Prostate gland (tissue), 2 donors: ENCODE measurements around the gene C2orf92. TPM values are rescaled to one million over a fixed set of nuclear protein-coding genes. Genes with fewer than 3 reads are reported as not detected.

Experiments used
- DNase-seq: peaks from one replicate; pipeline ENCODE4 v3.0.0-alpha.2; 2019; ENCODE audit warnings: low spot score
- H3K27ac ChIP-seq, 2 donors: fragments of 200-600 bp; sonication (generic); 2 replicates each; pipeline ENCODE4 v1.5.1; 2017 to 2019
- H3K27me3 ChIP-seq: fragments of 200-600 bp; sonication (generic); replicated peaks from 2 replicates; pipeline ENCODE4 v1.5.1; 2019; ENCODE audit not compliant: insufficient read depth
- H3K36me3 ChIP-seq, 2 donors: fragments of 200-600 bp; sonication (generic); 1 replicate in 1 of 2; 2 replicates in 1 of 2; pipeline versions ENCODE4 v1.5.1 to v1.8.1; 2017 to 2019
- H3K4me1 ChIP-seq: fragments of 200-600 bp; sonication (generic); replicated peaks from 2 replicates; pipeline ENCODE4 v1.5.1; 2019
- H3K4me3 ChIP-seq, 2 donors: fragments of 200-600 bp; sonication (generic); 2 replicates each; pipeline ENCODE4 v1.5.1; 2017 to 2019
- H3K9me3 ChIP-seq: fragments of 200-600 bp; sonication (generic); 2 replicates; pipeline ENCODE4 v1.5.1; 2017
- POLR2A ChIP-seq: fragments of 450-650 bp; IDR thresholded peaks from one replicate; pipeline ENCODE4 v1.6.1; 2016; ENCODE audit warnings: antibody characterized with exemption, mild to moderate bottlenecking
- POLR2AphosphoS5 ChIP-seq: sonication (generic); formaldehyde crosslinking; IDR thresholded peaks from one replicate; pipeline ENCODE4 v1.6.1; 2017; ENCODE audit warnings: antibody characterized with exemption
- WGBS: methylation state at CpG from one replicate; pipeline ENCODE4 v1.1.5; 2018; 5-methylcytosine and 5-hydroxymethylcytosine counted together
- intact Hi-C: fragments of 100-400 bp; cut with DNase I; formaldehyde crosslinking; loops from one replicate; pipeline ENCODE4 v1.14.2; 2022
- total RNA-seq, 2 donors: library from RNA; depleted of rRNA; stranded (reverse); fragments of >200 nt; gene quantifications; one replicate each; pipeline ENCODE4 v1.1.0, GENCODE V29; 2016
- TF ChIP-seq, protein P1 (sequence below), 4 experiments: fragments of 200-600 bp in 2 of 4; fragments of 450-650 bp in 2 of 4; sonication (generic) in 2 of 4; IDR thresholded peaks; 1 replicate in 3 of 4; 2 replicates in 1 of 4; pipeline ENCODE4 v1.5.1; 2016 to 2019; ENCODE audit warnings: antibody characterized with exemption in 4 of 4, mild to moderate bottlenecking in 2 of 4, moderate library complexity in 2 of 4

C2orf92 gene
- total RNA-seq, 2 donors from 2014 or later = 2.0 to 7.0 TPM

DNA sequence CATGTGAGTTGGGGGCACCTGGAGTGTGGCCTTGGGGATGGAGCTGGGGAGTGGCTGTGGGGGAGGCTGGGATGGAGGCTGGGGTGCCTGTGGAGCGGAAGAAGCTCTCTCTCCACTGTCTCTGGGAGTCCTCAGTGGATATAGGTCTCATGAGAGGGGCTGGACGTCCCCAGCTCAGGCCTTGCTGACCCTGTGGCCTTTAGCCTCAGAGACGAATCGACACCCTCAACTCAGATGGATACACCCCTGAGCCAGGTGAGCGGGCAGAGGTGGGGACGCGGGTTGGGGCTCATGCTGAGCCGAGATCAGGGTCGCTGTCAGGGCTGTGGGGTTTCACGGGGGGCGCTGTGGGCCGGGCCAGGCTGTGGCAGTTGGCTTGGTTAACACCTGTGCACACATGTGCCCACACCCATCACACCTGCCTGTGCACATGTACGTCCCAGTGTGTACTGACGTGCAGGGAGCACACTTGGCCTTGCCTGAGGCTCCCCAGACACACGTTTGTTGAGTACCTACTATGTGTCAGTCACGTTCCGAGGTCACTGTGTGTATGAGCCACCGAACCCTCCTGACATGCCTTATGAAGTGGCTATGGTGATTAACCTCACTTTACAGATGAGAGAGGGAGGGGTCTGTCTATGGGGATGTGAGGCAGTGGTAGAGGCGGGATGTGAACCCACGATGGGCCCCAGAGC, 64.0 kb downstream of the C2orf92 start:
- no peak for DNase-seq
- 88% methylated on average over 20 of the region's 20 CpGs for WGBS
- no peaks in the 10 kb centered on the region for H3K4me1 ChIP-seq
- no peak overlapping the region for H3K4me3 ChIP-seq
- H3K27me3 ChIP-seq = no peaks in the 10 kb centered on the region
- no peaks in the 10 kb centered on the region for H3K9me3 ChIP-seq
- TF ChIP-seq POLR2A = no peak
- TF ChIP-seq POLR2AphosphoS5 = no peak
- TF ChIP-seq, protein P1, sequence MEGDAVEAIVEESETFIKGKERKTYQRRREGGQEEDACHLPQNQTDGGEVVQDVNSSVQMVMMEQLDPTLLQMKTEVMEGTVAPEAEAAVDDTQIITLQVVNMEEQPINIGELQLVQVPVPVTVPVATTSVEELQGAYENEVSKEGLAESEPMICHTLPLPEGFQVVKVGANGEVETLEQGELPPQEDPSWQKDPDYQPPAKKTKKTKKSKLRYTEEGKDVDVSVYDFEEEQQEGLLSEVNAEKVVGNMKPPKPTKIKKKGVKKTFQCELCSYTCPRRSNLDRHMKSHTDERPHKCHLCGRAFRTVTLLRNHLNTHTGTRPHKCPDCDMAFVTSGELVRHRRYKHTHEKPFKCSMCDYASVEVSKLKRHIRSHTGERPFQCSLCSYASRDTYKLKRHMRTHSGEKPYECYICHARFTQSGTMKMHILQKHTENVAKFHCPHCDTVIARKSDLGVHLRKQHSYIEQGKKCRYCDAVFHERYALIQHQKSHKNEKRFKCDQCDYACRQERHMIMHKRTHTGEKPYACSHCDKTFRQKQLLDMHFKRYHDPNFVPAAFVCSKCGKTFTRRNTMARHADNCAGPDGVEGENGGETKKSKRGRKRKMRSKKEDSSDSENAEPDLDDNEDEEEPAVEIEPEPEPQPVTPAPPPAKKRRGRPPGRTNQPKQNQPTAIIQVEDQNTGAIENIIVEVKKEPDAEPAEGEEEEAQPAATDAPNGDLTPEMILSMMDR (IDR thresholded peaks at IDR 0.05) = no peak
- H3K36me3 ChIP-seq = no peaks in the 10 kb centered on the region
- no peak overlapping the region for H3K27ac ChIP-seq
- intact Hi-C loops = no loop called here

DNA sequence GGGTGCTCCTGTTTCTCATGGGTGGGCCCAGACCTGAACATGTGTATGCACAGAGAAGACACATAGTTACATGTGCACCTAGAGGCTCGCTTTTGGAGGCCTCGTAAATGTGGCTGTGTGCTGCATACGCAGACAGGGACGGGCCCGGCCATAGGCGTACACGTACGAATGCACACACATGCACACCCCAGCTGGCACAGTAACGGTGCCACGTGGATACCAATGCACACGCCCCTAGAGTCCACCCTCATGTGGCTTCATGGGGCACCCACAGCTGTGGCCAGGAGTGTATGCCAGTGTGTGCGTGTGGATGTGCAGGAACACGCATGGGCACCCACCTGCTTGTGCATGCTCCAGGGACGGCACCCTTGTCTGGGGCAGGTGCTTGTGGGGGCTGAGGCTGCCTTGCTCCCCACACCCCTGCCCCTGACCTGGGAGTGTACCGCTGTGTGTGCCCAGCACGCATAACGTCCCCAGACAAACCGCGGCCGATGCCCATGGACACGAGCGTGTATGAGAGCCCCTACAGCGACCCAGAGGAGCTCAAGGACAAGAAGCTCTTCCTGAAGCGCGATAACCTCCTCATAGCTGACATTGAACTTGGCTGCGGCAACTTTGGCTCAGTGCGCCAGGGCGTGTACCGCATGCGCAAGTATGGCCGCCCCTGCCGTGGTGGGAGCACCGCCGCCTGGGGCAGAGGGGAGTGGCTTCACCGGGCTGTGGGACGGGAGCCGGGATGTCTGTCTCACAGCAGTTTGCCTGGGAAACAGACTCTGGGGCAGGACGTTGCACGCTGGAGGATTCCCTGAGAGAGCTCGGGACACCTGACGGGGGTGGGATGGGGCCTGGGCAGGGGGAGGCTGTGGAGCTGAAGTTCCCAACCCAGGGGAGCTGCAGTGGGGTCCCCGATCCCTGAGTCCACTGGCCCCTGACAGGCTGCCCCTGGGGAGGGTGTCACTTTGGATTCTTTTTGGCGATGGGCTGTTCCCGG, 64.8 kb downstream of the C2orf92 start:
- WGBS = 87% methylated on average over 44 of the region's 44 CpGs
- no peak for DNase-seq
- no peaks in the 10 kb centered on the region for H3K9me3 ChIP-seq
- no peak overlapping the region for H3K27ac ChIP-seq
- H3K36me3 ChIP-seq = no peaks in the 10 kb centered on the region
- TF ChIP-seq POLR2A = no peak
- TF ChIP-seq, protein P1 (IDR thresholded peaks at IDR 0.05) = no peak
- no peak for TF ChIP-seq POLR2AphosphoS5
- H3K4me1 ChIP-seq = no peaks in the 10 kb centered on the region
- no peaks in the 10 kb centered on the region for H3K27me3 ChIP-seq
- intact Hi-C loops = no loop called here
- no peak overlapping the region for H3K4me3 ChIP-seq

DNA sequence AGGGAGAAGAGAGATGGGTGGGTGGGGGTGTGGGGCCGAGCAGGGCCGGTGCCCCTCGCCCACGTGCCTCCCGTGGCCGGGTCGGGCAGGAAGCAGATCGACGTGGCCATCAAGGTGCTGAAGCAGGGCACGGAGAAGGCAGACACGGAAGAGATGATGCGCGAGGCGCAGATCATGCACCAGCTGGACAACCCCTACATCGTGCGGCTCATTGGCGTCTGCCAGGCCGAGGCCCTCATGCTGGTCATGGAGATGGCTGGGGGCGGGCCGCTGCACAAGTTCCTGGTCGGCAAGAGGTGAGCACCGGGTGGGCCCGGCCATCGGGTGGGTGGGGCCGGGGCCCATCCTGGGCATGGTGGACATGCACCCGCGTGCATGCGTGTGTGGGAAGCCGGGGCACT, 65.6 kb downstream of the C2orf92 start:
- no peaks in the 10 kb centered on the region for H3K36me3 ChIP-seq
- no peaks in the 10 kb centered on the region for H3K4me1 ChIP-seq
- no peak for DNase-seq
- no peaks in the 10 kb centered on the region for H3K9me3 ChIP-seq
- no peaks in the 10 kb centered on the region for H3K27me3 ChIP-seq
- intact Hi-C loops = no loop called here
- TF ChIP-seq POLR2A (no peak), POLR2AphosphoS5 (no peak)
- TF ChIP-seq, protein P1 (IDR thresholded peaks at IDR 0.05) = no peak
- WGBS = 96% methylated on average over 29 of the region's 29 CpGs
- H3K4me3 ChIP-seq = no peak overlapping the region
- H3K27ac ChIP-seq = no peak overlapping the region

DNA sequence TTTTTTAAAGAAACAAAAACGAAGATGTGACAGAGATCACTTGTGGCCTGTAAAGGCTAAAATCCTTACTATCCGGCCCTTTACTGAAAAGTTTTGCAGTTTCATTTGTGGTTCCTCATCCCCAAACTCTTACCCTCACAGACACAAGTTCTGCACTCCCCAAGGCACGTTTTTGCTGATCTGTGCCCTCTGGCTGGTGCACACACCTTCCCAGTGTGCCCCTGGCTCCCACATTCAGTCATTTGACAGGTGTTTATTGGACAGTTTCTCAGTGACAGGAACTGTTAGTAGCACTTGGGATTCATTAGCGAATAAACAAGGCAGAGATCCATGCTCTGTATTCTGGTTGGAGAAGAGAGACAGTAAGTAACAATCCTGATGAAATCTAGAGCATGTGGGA, 66.7 kb downstream of the C2orf92 start:
- WGBS = 68% methylated on average over 4 of the region's 4 CpGs
- Histone ChIP-seq H3K36me3 (no peaks in the 10 kb centered on the region), H3K4me1 (no peaks in the 10 kb centered on the region), H3K4me3 (no peak overlapping the region), H3K27ac (no peak overlapping the region), H3K27me3 (no peaks in the 10 kb centered on the region), H3K9me3 (no peaks in the 10 kb centered on the region)
- intact Hi-C loops = no loop called here
- DNase-seq = no peak
- TF ChIP-seq, protein P1 (IDR thresholded peaks at IDR 0.05) = no peak
- TF ChIP-seq POLR2A (no peak), POLR2AphosphoS5 (no peak)
